CD4-positive, alpha-beta T cell treated with Interleukin-6 for 4 hours (primary cell): Measurements from ENCODE around the gene FBXL17.
"Not testable (repeated sequence)": the region's sequence is repeated elsewhere in the genome, so short reads cannot be mapped to it uniquely, and the experiment has no call there.

Experiments
- DNase-seq: peaks from one replicate; pipeline ENCODE4 v3.0.0-alpha.2; 2020; ENCODE audit warnings: mixed read lengths

The FBXL17 gene

GRCh38 chr5:108297042-108297601, 84.8 kb downstream of the FBXL17 start:
- DNase-seq: no peak

GRCh38 chr5:108295578-108296368, 86.1 kb downstream of the FBXL17 start:
- no peak for DNase-seq

GRCh38 chr5:108280960-108281569, 100.8 kb downstream of the FBXL17 start:
- DNase-seq: no peak

GRCh38 chr5:108280248-108280647, 101.7 kb downstream of the FBXL17 start:
- no peak for DNase-seq

- DNase-seq: no peak
These were observed 103.3 kb downstream of the FBXL17 start for GRCh38 chr5:108278285-108279240.

- no peak for DNase-seq
These were observed 105.5 kb downstream of the FBXL17 start for GRCh38 chr5:108276187-108277050.

- DNase-seq: not testable (repeated sequence)
These were observed 107.8 kb downstream of the FBXL17 start for GRCh38 chr5:108274080-108274479.

GRCh38 chr5:108271127-108271526, 110.8 kb downstream of the FBXL17 start:
- no peak for DNase-seq

GRCh38 chr5:108266242-108266641, 115.7 kb downstream of the FBXL17 start:
- DNase-seq: no peak

GRCh38 chr5:108264533-108264932, 117.4 kb downstream of the FBXL17 start:
- no peak for DNase-seq

- DNase-seq: no peak
These were observed 118.6 kb downstream of the FBXL17 start for GRCh38 chr5:108263338-108263737.

GRCh38 chr5:108260858-108261170, 121.1 kb downstream of the FBXL17 start:
- DNase-seq: no peak

GRCh38 chr5:108260117-108260857, 121.6 kb downstream of the FBXL17 start:
- DNase-seq: peak; percentile 72

- no peak for DNase-seq
These were observed 122.6 kb downstream of the FBXL17 start for GRCh38 chr5:108259306-108259705.

GRCh38 chr5:108257996-108258395, 123.9 kb downstream of the FBXL17 start:
- no peak for DNase-seq

GRCh38 chr5:108255468-108255867, 126.4 kb downstream of the FBXL17 start:
- no peak for DNase-seq

- DNase-seq: no peak
These were observed 130.5 kb downstream of the FBXL17 start for GRCh38 chr5:108251350-108251749.

GRCh38 chr5:108249785-108250426, 132.0 kb downstream of the FBXL17 start:
- DNase-seq: no peak

GRCh38 chr5:108249095-108249784, 132.7 kb downstream of the FBXL17 start:
- no peak for DNase-seq
